Measurements from ENCODE around the gene SOWAHB.

- no peak for TF ChIP-seq CTCF (IDR thresholded peaks at IDR 0.05)
- TF ChIP-seq POLR2A (IDR thresholded peaks at IDR 0.05) = no peak
Observed at GRCh38 chr4:76850010-76850441, 47.9 kb downstream of the SOWAHB start.

All from body of pancreas (tissue), 4 donors.